Measurements from ENCODE around the gene TEX101.
A peak's percentile ranks its signal among the peaks of the same experiment; 100 is the strongest.
"Not testable (repeated sequence)": the region's sequence is repeated elsewhere in the genome, so short reads cannot be mapped to it uniquely, and the experiment has no call there.

Gene TEX101

DNA sequence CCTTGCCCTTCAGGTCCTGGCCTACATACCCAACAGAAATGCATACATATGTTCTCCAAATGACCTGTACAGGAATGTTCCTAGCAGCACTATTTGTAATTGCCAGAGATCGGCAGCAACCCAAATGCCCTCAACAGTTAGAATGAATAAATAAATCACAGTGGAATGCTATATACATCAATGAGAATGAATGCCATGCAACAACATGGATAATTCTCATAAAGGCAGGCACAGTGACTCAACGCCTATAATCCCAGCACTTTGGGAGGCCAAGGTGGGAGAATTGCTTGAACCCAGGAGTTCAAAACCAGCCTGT, 18.6 kb downstream of the TEX101 start:
- DNase-seq (ENCODE audit: low read depth): no peak
- TF ChIP-seq, protein P1, sequence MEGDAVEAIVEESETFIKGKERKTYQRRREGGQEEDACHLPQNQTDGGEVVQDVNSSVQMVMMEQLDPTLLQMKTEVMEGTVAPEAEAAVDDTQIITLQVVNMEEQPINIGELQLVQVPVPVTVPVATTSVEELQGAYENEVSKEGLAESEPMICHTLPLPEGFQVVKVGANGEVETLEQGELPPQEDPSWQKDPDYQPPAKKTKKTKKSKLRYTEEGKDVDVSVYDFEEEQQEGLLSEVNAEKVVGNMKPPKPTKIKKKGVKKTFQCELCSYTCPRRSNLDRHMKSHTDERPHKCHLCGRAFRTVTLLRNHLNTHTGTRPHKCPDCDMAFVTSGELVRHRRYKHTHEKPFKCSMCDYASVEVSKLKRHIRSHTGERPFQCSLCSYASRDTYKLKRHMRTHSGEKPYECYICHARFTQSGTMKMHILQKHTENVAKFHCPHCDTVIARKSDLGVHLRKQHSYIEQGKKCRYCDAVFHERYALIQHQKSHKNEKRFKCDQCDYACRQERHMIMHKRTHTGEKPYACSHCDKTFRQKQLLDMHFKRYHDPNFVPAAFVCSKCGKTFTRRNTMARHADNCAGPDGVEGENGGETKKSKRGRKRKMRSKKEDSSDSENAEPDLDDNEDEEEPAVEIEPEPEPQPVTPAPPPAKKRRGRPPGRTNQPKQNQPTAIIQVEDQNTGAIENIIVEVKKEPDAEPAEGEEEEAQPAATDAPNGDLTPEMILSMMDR (conservative IDR thresholded peaks at IDR 0.05; ENCODE audit: control insufficient read depth, insufficient read depth, low read depth, low read length): no peak

DNA sequence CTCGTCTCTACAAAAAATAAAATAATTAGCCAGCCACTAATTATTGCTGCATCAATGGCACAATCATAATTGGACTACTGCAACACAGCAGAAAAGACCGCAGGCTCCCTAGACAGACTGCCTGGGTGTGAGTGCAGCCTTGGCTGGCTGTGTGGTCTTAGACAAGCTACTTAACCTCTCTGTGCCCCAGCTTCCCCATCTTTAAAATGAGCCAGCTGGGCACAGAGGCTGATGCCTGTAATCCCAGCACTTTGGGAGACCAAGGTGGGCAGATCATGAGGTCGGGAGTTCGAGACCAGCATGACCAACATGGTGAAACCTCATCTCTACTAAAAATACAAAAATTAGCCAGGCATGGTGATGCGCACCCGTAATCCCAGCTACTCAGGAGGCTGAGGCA, 19.0 kb downstream of the TEX101 start:
- no peak for DNase-seq (ENCODE audit: low read depth)
- TF ChIP-seq, protein P1 (conservative IDR thresholded peaks at IDR 0.05; ENCODE audit: control insufficient read depth, insufficient read depth, low read depth, low read length): no peak
- H3K4me3 ChIP-seq (ENCODE audit: control insufficient read depth, low read depth, low read length): no peak overlapping the region

More for the DNA sequence above, 18.6 kb downstream of the TEX101 start:
- no peak overlapping the region for H3K4me3 ChIP-seq (ENCODE audit: control insufficient read depth, low read depth, low read length)

DNA sequence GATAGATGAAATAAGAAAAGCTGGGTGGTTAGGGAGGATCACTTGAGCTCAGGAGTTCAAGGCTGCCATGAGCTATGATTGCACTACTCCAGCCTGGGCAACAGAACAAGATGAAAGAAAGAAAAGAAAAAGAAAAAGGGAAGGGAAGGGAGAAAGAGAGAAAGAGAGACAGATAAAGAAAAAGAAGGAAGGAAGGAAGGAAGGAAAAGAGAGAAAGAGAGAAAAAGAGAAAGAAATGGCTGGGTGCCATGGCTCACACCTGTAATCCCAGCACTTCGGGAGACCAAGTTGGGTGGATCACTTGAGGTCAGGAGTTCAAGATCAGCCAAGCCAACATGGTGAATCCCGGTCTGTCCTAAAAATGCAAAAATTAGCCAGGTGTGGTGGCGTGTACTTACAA, 21.1 kb downstream of the TEX101 start:
- TF ChIP-seq, protein P1 (conservative IDR thresholded peaks at IDR 0.05; ENCODE audit: control insufficient read depth, insufficient read depth, low read depth, low read length): no peak
- H3K4me3 ChIP-seq (ENCODE audit: control insufficient read depth, low read depth, low read length): no peak overlapping the region

DNA sequence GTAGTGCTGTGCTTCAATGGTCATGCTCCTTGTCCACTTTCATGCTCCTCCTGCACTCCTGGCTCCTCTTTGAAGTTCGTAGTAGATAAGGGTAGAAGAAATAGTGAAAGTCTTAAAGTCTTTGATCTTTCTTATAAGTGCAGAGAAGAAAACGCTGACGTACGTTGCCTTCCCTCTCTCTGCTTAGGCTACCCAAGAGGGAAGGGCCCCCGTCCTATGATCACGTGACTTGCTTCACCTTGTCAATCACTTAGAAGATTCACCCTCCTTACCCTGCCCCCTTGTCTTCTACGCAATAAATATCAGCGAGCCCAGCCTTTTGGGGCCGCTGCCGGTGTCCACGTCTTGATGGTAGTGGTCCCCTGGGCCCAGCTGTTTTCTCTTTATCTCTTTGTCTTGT, 22.6 kb downstream of the TEX101 start:
- DNase-seq (ENCODE audit: low read depth); H3K4me3 ChIP-seq (ENCODE audit: control insufficient read depth, low read depth, low read length): not testable (repeated sequence)

More for the DNA sequence above, 21.1 kb downstream of the TEX101 start:
- DNase-seq (ENCODE audit: low read depth): no peak

DNA sequence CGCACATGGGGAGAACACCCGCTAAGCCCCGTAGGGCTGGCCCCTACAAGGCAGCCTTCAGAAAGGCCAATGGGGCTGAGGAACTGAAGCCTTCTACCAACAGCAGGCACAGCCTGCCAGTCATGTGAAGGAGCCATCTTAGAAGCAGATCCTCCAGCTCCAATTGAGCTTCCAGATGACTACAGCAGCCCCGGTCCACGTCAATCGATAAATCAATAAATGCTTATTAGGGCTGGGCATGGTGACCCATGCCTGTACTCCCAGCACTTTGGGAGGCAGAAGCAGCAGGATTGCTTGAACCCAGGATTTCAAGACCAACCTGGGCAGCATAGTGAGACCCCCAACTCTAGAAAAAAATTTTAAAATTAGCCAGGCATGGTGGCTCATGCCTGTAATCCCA, 23.0 kb downstream of the TEX101 start:
- DNase-seq (ENCODE audit: low read depth): no peak
- H3K4me3 ChIP-seq (ENCODE audit: control insufficient read depth, low read depth, low read length): no peak overlapping the region
- TF ChIP-seq, protein P1 (conservative IDR thresholded peaks at IDR 0.05; ENCODE audit: control insufficient read depth, insufficient read depth, low read depth, low read length): no peak

DNA sequence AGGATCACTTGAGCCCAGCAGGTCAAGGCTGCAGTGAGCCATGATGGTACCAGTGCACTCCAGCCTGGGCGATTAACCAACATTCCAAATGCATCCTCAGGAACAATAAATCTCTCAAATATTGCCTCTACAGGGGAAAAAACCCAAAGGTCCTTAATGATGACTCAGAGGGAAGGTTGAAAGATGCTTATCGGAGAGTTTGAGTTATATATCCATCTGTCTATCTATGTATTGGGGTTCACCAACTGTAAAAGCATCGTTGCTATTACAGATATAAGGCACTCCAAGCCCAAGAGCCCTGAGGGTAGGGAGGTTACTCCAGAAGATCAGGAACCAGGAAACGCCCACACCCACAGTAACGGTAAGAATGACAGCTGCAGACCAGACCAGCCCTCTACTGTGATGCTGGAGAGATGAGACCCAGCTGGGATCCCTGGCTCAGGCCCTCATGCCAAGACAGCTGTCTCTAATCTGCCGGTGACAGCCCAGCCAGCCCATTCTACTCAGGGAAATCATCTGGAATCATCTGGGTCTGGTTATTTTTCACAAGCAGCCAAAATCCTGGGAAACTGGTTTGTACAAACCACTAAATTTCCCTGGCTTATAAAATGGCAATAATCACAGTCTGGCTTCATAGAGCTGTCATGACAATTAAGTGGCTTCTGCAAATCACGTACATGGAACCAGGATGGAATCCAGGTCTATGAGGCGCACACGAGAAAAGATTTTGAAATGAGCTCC, 23.8 kb downstream of the TEX101 start:
- peak; percentile 90 for DNase-seq (ENCODE audit: low read depth)
- TF ChIP-seq, protein P1 (conservative IDR thresholded peaks at IDR 0.05; ENCODE audit: control insufficient read depth, insufficient read depth, low read depth, low read length): no peak
- no peak overlapping the region for H3K4me3 ChIP-seq (ENCODE audit: control insufficient read depth, low read depth, low read length)

DNA sequence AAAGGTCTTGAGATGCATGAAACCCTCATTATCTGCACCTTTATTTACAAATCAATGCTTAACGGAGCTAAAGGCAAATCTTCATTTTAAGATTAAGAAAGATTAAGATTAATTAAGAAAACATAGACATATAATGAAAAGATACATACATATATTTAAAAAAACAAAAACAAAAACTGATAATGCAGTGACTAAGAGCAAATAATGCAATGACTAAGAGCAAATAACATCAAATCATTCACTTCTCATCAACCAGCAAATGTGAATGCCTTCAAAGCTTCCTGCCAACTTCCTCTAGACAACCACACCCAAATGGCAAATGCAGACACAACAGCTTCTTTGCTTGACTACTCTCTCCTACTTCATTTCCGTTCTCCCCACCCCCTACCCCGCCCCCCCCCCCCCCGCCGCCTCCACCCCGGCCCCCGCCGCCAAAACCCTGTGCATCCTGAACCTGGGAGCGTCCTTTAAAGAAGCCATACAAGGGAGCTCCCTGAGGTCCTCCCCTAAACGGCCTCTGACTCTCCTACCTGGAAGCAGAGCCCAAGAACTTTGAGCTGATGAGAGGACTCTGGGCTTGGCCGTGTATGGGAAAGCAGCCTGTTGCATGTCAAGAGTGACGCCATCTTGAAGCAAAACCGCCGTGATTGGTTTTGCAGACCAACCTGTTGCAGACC, 24.5 kb downstream of the TEX101 start:
- peak; percentile 83 for DNase-seq (ENCODE audit: low read depth)
- no peak overlapping the region for H3K4me3 ChIP-seq (ENCODE audit: control insufficient read depth, low read depth, low read length)
- TF ChIP-seq, protein P1 (conservative IDR thresholded peaks at IDR 0.05; ENCODE audit: control insufficient read depth, insufficient read depth, low read depth, low read length): no peak

All from fibroblast of mammary gland (primary cell).